ENCODE measurements around the gene SCN1B.

- TF ChIP-seq CTCF (IDR thresholded peaks at IDR 0.05) (no peak), POLR2A (IDR thresholded peaks at IDR 0.05) (no peak)
Measured at GRCh38 chr19:35069696-35070095, 39.4 kb downstream of the SCN1B start.
